Body of pancreas (tissue), 4 donors: ENCODE measurements around the gene ZBTB24.

ENCODE experiments used
- POLR2A ChIP-seq, 3 donors: fragments of 450-650 bp; IDR thresholded peaks; one replicate each; pipeline ENCODE4 v1.6.1; 2016; ENCODE audit warnings: antibody characterized with exemption in 3 of 3, mild to moderate bottlenecking in 2 of 3
- TF ChIP-seq, protein P1 (sequence below), 7 experiments: fragments of 450-650 bp in 4 of 7; fragments of 200-600 bp in 3 of 7; sonication (generic) in 3 of 7; IDR thresholded peaks; one replicate each; pipeline ENCODE4 v1.5.1; 2016 to 2019; ENCODE audit warnings: antibody characterized with exemption in 7 of 7

DNA sequence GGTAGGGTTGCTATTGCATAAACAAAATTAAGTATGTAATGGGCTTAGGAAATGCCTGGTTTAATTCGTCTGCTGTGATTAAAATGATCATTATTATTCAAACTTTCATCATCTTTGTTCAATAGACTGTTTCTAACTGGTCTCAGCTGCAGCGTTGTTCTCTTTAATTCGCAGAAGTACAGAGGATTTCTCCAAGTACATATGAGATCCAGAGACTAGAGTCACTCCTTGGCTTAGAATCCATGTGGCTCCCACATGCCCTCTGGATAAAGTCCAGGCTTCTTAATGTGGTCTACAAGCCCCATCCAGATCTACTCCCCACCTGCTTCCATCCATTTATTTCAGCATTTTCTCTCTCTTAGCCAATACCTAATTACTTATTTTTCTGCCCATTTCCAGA is 1.1 kb upstream of the ZBTB24 start:
- TF ChIP-seq, protein P1, sequence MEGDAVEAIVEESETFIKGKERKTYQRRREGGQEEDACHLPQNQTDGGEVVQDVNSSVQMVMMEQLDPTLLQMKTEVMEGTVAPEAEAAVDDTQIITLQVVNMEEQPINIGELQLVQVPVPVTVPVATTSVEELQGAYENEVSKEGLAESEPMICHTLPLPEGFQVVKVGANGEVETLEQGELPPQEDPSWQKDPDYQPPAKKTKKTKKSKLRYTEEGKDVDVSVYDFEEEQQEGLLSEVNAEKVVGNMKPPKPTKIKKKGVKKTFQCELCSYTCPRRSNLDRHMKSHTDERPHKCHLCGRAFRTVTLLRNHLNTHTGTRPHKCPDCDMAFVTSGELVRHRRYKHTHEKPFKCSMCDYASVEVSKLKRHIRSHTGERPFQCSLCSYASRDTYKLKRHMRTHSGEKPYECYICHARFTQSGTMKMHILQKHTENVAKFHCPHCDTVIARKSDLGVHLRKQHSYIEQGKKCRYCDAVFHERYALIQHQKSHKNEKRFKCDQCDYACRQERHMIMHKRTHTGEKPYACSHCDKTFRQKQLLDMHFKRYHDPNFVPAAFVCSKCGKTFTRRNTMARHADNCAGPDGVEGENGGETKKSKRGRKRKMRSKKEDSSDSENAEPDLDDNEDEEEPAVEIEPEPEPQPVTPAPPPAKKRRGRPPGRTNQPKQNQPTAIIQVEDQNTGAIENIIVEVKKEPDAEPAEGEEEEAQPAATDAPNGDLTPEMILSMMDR (IDR thresholded peaks at IDR 0.05): no peak
- TF ChIP-seq POLR2A (IDR thresholded peaks at IDR 0.05): no peak
